Activated T-cell treated with anti-CD3 and anti-CD28 coated beads for 24 hours (primary cell): Measurements from ENCODE around the gene RCBTB2.

Source experiments
- DNase-seq: peaks from one replicate; pipeline ENCODE4 v3.0.0-alpha.2; 2020; ENCODE audit warnings: low read depth

Gene RCBTB2

GRCh38 chr13:48448959-48449614 is 83.8 kb downstream of the RCBTB2 start:
- no peak for DNase-seq

DNA sequence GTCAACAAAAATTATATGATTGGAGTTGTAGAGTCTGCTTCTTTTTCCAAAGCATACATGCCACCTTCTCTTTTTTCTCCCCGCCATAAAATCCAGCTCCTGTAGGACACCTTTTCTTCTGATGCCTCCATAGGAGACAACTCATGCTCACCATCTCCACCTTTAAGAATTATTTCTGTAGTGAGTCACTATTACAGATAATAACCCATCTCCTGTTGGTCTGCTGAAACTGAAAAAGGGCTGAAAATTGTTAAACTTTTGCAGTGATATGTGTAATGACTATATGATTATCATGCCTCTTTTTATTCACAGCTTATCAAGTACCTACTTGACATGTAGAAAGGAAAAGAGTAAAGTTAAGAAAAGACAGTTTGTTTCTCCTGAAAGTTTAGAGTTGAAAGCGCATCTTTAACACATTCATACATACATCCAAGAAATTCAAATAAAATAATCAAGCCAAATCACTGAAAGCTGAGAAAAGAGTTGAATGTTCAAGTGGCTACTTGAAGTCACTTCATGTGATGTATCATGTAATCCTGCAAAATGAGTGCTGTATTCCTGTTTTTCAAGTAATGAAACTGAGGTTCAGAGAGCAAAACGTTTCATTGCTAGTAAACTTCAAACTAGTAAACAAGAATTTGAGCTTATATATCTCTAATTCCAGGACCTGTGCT is 84.5 kb downstream of the RCBTB2 start:
- no peak for DNase-seq

DNA sequence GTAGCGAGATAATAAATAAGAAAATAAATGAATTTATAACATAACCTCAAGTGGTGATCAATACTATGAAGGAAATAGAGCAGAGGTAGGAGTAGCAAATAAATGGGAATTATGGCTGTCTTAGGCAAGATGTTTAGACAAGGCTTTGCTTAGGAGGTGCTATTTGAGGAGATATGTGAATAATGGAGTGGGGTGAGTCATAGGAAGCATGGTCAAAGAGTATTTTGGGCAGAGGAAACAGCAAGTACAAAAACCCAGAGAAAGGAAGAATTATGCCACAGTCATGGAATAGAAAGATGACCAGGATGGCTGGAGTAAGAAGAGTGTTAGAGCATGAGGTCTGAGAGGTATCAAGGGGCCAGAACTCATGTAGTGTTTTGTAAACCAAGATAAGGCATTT is 86.4 kb downstream of the RCBTB2 start:
- no peak for DNase-seq

DNA sequence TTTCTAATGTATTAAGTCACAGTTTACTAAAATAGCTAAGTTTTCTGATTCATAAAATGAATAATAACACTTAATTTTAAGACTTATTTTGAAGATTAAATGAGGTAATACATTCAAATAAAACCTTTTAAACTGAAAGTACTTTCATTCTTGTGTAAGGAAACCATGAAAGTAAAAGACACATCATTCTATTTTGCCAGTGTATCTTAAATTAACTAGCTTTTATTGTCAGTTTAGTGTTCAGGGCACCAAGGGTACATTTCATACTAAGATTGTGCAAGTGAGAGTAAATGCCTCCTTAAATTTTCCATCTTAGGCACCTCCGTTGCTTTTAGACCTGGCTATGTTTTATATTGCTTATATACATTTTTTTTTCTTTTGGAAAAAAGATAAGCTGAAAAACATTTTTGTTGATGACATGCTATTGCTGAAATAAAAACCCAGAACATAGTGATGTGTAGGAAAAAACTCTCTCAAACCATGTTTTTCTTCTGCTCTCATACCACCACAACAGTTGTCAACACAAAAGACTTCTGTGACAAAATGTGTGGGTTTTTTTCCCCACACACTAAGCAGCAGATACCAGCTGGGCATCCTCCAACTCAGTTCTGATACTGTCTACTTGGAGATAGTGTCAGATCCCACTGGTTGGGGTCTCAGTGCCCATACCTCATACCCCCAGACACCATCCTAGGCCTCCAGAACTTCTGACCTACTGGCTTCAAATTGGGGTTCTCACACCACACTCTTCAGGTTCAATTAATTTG is 89.3 kb downstream of the RCBTB2 start:
- no peak for DNase-seq
